ENCODE data around the gene TTC7B.

Gene TTC7B

DNA sequence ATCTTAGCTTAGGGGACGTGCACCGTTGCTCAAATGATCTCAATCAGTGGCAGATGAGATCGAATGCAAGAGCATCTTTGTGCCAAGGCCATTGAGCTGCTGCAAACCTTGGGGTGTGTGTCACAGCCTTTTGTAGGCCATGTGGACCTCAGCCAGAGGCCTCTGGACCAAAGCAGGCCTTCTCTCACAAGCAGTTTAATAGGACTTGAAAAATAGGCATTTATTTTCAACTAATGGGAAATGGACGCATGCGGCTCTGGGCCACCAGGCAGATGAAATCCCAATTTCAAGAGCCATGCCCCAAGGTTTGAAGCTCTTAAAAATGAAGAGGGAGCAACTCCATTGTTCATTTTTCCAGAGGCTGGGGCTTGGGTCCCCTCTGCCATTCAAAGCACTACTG is 87.3 kb downstream of the TTC7B start:
- DNase-seq, result no peak
- in situ Hi-C loops (cut with HindIII; ENCODE audit: low pct_ligation_motif_present, low pct_unique_long_range_greater_than_20kb, low sequenced_read_pairs), result no loop called here

DNA sequence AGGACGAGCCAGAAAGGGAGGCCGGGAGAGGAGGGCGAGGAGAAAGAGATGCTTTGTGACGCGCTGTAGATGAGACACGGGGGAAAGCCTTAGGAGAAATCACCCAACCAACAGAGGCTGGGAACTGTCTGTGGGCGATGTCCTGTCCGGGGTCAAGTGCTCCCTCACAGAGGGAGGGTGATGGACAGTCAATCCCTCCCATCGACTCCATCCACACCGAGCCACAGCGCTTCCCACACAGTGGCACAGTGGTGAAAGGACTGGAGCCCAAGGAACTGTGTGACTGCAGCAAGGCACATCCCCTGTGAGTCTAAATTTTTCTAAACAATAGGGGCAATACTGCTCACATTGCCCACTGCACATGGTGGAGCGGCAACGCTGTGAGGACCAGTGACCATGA is 89.1 kb downstream of the TTC7B start:
- in situ Hi-C loops (cut with HindIII; ENCODE audit: low pct_ligation_motif_present, low pct_unique_long_range_greater_than_20kb, low sequenced_read_pairs), result no loop called here
- DNase-seq, result no peak

DNA sequence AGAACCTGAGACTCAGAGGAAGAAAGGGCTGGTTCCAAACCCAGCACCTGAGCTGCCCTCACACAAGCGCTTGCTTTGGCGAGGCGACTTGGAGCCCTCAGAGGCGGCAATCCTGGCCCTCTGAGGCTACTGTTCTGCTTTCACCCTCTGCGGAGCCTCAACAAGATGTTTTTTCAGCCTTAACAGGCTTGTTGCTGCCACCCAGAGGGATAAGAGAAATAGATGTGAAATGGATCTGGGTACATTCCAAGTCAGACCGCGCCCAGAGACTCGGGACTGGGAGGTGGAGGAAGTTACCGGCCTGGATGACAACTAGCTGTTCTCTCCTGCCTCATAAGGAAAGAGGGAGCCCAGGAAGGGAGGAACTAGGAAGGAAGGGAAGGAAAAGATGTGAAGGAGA is 89.6 kb downstream of the TTC7B start:
- in situ Hi-C loops (cut with HindIII; ENCODE audit: low pct_ligation_motif_present, low pct_unique_long_range_greater_than_20kb, low sequenced_read_pairs), result no loop called here
- no peak for DNase-seq

DNA sequence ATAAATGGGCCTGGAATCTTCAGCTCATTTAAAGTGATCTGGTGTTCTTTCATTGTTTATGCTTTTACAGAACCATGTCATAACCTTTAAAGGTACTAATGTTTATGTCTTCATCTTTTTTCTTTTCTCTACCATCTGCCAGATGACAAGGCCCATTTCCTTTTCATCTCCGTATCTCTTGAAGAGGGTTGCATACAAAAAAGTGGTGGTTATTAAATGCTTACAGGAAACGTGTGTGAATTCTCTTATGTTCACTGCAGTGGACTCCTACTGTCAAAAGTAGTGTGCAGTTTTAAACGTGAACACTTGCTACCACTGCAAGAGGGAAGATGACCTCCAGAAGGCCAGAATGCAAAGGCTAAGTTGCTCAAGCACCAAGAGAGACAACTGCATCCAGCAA is 91.4 kb downstream of the TTC7B start:
- in situ Hi-C loops (cut with HindIII; ENCODE audit: low pct_ligation_motif_present, low pct_unique_long_range_greater_than_20kb, low sequenced_read_pairs), result no loop called here

DNA sequence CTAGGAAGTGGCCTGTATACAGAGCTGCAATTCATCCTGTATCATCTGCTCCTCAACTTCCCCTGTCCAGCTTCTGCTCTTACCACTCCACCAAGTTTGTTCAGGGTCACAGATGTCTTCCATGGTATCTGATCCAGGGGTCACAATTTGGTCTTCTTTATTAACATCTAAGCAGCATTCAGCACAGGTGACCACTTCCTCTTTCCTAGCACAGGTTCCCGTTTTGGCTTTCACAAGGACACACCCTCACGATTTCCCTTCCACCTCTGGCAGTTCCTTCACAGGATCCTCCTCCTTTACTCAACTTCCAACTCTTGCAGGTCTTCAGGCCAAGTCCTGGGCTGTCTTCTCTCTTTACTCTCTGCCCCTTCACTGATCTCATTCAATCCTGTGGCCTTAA is 93.6 kb downstream of the TTC7B start:
- no peak for DNase-seq
- in situ Hi-C loops (cut with HindIII; ENCODE audit: low pct_ligation_motif_present, low pct_unique_long_range_greater_than_20kb, low sequenced_read_pairs), result no loop called here

More for the DNA sequence above, 91.4 kb downstream of the TTC7B start:
- DNase-seq, result no peak

DNA sequence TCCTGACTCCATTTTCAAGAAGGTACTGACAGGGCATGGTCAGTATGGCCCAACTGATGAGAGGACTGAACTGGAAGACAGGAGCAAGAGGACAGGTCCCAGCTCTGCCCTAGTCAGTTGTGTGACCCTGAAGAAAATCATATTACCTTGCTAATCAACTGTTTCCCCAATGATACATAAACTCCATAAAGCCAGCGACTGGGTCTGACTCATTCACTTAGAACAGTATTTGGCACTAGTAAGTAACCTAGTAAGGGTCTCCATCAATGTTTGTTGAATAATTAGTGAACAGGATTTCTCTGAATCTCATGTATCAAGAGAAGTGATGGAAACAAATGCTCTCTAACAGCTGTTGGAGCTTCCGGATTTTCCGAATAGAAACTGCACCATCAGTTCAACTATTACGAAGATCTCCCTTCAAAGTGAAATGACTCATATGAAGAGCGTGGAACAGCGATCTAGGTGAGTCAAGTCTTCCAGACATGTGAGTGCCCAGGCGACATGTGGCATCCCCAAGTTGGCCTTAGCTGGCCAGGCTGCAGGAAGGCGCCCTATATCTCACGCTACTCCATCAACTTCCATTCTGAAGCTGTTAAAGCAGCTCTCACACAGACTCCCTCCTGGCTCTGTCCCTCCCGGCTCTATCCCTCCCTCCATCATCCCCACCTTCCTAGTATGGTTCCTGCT is 94.5 kb downstream of the TTC7B start:
- in situ Hi-C loops (cut with HindIII; ENCODE audit: low pct_ligation_motif_present, low pct_unique_long_range_greater_than_20kb, low sequenced_read_pairs), result no loop called here
- peak; percentile 24 for DNase-seq

DNA sequence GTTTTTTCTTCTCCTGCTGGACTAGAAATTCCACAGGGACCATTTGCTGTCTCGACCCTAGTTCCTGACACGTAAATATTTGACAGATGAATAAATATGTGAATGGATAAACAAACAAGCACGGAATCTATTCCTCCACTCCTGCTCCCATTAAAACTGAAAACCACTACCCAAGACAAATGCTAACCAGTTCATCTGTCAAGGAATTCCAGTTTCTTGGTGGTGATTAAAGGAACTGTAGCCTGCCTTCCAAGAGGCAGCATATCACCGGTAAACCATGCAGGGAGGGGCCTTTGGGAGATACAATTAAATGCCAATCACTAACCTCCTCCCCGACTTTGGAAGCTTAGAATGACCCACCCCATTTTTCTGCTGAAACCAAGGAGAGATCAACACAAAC is 95.4 kb downstream of the TTC7B start:
- in situ Hi-C loops (cut with HindIII; ENCODE audit: low pct_ligation_motif_present, low pct_unique_long_range_greater_than_20kb, low sequenced_read_pairs), result no loop called here

DNA sequence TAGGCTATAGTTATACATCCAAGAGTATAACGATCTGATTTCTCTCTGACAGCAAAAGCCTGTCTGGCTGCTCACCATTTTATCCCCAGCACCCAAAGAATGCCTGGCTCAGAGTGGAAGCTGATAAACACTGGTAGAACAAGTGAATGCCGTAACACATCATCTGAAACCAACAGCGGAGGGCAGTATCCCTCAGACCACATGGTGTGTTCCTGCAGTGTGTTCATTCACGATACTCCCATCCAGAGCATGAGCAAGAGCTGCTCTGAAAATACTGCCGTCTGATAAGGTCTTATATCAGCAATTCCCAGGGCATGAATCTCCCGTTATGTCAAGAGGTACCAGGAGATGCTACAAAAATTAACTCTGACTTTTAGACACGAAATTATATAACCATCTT is 95.9 kb downstream of the TTC7B start:
- DNase-seq, result no peak

More for the DNA sequence above, 95.4 kb downstream of the TTC7B start:
- DNase-seq, result no peak

DNA sequence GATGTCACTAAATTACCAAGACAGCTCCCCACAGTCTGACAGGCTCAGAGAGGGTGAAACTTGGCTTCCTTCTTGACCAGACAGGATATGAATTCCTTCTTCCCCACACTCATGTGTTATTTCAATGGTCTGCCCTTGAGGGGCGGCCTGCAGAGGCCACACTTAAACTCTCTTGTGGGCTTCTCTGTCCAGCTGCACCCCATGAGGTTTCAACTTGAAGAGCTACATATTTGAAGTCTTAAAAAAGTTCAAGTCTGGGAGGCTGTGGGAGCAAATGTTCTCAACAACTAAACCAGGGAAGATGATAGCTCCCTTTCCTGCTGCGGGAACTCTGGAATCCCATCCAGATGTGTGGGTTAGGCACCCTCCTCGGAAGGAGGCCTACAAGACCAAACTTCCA is 98.3 kb downstream of the TTC7B start:
- no peak for DNase-seq
- in situ Hi-C loops (cut with HindIII; ENCODE audit: low pct_ligation_motif_present, low pct_unique_long_range_greater_than_20kb, low sequenced_read_pairs), result no loop called here

More for the DNA sequence above, 95.9 kb downstream of the TTC7B start:
- in situ Hi-C loops (cut with HindIII; ENCODE audit: low pct_ligation_motif_present, low pct_unique_long_range_greater_than_20kb, low sequenced_read_pairs), result no loop called here

DNA sequence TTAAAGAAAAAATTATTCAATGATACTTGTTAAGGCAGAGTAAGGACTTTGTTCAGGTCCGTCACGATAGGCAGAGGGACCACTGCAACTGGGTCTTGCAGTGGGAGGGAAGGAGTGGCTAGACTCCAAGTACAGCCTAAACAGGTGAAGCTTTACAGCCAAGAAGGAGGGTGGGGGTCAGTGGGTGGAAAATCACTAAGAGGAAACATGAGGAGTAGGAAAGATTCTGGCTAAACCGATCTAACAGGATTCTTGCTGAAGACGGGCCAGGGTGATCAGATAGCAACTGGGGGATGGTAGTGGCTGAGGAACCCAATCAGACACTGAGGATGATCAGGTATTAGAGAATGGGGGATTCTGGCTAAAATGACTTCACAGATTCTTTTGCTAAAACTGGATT is 100.2 kb downstream of the TTC7B start:
- in situ Hi-C loops (cut with HindIII; ENCODE audit: low pct_ligation_motif_present, low pct_unique_long_range_greater_than_20kb, low sequenced_read_pairs), result no loop called here
- DNase-seq, result no peak

DNA sequence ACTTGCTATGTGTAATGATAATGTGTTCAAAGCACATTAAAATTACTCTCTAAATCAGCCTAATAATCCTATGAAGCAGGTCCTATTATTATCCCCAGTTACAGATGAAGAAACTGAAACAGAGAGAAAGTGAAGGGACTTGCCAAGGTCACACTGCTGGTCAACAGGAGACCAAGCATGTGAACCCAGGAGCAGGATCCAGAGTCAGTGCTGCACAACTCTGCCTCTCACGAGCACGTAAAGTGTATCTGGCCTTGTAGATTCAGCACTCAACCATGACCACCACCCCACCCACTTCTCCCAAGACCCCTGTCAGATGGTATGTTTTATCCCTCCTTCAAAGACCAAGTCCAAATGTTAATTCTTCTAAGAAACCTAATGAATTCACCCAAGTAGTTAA is 100.7 kb downstream of the TTC7B start:
- in situ Hi-C loops (cut with HindIII; ENCODE audit: low pct_ligation_motif_present, low pct_unique_long_range_greater_than_20kb, low sequenced_read_pairs), result no loop called here

DNA sequence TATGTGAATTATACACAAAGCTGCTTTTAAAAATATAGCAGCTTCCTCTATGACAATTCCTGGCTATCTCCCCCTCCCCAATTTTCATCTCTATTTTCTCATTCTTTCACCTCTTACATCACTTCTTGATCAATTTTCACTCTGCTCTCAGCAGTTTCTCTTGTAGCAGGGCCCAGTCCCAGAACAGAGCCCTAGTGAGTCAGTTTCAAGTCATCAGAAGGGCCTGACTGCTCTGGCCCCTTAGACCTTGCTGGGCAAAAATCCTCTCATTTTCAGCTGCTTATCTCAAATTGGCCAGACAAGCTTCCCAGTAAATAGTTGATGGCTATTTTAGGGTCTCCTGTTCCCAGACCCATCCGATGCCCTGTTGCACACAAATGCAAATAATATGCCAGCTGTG is 101.4 kb downstream of the TTC7B start:
- in situ Hi-C loops (cut with HindIII; ENCODE audit: low pct_ligation_motif_present, low pct_unique_long_range_greater_than_20kb, low sequenced_read_pairs), result no loop called here
- DNase-seq, result no peak

More for the DNA sequence above, 100.7 kb downstream of the TTC7B start:
- no peak for DNase-seq

DNA sequence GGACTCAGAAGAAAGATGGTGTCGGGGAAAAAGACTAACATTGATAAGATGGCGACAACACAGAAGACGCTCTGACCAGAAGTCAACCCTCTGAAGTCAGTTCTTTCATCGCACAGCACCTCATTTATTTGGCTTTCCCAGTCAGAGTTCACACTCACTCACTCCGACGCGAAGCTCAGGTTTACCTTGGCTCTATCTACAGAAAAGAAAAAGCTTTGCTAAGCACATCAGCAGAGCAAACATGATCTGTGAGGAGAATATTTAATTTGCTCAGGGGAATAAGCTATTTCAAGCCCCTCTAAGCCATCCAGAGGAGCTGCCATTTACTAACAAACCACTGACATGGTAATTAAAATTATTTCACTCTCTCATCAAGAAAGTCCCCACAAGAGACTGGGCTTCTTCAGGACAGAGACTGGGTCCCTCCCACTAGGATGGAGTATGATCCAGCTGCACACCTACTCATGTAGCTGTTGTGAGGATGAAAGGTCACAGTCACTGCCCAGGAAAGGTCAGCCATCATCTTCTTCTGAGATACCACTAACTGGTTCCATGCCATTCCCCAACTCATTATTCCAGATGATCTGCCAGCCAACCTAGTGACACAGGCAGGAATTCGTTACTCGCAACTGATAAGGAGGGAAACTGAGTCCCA is 111.4 kb downstream of the TTC7B start:
- in situ Hi-C loops (cut with HindIII; ENCODE audit: low pct_ligation_motif_present, low pct_unique_long_range_greater_than_20kb, low sequenced_read_pairs), result no loop called here
- DNase-seq, result no peak

DNA sequence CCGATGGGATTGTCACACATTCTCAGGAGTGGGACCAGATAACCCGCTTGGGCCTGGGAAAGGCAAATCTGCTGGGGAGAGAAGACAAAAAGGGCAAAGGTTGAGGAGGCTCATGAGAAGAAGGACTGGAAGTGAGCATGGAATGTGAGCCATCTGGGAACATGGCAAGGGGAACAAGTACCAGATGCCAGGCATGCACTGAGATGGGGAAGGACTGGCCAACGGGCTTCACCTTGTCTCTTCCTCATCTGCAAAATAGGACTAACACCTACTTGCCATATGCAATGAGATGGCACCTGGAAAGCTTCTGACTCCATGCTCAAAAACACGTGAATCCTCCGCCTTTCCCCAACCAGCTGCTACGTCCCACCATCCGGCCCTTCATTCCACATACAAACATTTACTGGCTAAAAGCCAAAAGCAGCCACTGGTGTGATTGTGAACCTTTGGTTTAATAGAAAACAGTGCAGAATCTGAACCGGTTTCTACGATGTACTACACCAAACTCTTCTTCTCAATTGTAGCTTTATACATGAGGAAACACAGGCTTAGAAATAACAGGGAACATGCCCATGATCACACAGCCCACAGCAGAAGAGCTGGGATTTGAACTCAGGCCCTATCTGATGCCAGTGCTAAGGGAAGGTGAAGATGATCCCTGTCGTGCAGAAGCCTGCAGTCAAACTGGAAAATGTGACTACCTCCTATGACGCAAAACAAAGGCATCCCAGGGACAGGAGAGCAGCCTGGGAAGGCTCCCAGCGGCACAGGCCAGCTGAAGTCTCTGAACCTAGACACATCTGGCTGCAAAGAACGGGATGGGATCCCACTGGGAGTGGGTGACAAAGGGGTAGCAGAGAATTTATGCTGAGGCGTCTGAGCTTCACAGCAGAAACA is 112.1 kb downstream of the TTC7B start:
- in situ Hi-C loops (cut with HindIII; ENCODE audit: low pct_ligation_motif_present, low pct_unique_long_range_greater_than_20kb, low sequenced_read_pairs), result no loop called here
- no peak for DNase-seq

DNA sequence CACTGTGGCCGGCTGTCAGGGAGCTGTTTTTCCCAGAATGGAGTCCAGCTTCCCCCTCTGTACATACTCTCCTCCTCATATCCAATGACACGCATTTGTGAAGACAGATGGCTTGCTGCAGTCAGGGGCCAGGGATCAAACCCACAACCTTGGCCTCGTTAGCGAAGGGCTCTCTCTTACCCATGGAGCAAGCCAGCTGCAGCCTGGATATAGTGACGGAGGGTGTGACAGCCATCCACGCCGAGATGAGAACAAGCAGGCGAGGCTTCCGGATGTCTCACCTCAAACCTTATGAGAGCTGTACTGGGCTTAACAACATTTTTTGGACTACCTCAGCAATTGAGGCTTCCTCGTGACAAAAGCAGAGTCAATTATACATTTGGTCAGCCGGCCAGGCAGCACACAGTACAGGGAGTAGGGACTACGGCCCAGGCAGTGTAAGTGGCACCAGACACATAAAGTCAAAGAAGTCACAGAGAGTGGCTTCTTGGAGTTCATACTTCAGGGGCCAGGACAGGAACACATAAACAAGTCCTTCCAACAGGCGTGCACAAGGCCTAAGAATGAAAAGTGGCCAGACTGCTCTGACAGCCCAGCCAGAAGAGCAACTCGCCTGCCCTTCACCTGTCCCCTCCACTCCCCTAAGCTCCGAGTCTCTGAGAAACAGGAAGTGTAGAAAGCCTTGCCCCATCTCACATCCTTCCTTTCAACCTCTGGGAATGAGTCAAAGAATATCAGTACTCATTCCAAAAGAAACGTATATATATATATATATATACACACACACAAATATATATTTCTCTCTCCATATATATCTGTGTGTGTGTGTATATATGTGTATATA is 115.1 kb downstream of the TTC7B start:
- in situ Hi-C loops (cut with HindIII; ENCODE audit: low pct_ligation_motif_present, low pct_unique_long_range_greater_than_20kb, low sequenced_read_pairs), result no loop called here
- no peak for DNase-seq

DNA sequence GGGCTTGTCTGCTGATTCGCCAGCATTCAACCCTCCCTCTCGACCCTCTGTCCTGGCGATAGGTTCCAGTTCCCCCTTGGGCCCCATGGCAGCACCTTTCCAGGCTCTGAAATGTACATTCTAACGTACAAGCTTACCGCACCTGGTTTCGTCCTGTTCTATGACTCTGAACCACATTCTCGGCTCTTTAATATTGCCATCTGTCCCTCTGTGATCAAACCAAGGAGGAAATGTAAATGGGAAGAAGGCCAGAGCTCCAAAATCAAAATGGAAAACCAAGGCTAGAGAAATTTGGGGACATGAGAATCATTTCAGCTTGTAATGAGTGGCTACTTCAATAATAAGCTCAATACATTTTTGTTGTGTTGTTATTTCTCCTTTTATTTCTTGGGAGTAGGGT is 117.2 kb downstream of the TTC7B start:
- in situ Hi-C loops (cut with HindIII; ENCODE audit: low pct_ligation_motif_present, low pct_unique_long_range_greater_than_20kb, low sequenced_read_pairs), result no loop called here

DNA sequence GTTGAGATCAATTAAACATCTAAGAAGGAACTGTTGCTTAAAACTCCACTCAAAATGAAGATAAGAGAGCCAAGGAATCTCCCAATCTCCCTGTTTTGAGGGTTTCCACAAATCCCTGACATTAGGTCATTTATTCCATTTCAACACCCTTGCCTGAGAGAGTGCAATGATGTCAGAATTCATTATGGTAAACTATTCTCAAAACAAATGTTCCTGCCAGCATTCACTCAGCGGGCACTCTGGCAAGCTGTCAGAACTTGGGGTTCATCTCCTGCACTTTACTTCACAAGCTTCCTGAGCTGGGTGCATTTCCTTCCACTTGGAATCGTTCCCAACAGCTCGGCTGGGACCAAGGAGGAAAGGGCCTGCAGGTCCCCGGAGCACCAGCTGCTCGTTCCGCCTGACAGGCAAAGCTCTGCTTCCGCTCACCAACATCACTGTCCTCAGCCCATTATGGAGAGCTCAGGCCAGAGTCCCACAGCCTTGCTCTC is 117.8 kb downstream of the TTC7B start:
- DNase-seq, result peak; percentile 78
- in situ Hi-C loops (cut with HindIII; ENCODE audit: low pct_ligation_motif_present, low pct_unique_long_range_greater_than_20kb, low sequenced_read_pairs), result no loop called here

More for the DNA sequence above, 117.2 kb downstream of the TTC7B start:
- no peak for DNase-seq

DNA sequence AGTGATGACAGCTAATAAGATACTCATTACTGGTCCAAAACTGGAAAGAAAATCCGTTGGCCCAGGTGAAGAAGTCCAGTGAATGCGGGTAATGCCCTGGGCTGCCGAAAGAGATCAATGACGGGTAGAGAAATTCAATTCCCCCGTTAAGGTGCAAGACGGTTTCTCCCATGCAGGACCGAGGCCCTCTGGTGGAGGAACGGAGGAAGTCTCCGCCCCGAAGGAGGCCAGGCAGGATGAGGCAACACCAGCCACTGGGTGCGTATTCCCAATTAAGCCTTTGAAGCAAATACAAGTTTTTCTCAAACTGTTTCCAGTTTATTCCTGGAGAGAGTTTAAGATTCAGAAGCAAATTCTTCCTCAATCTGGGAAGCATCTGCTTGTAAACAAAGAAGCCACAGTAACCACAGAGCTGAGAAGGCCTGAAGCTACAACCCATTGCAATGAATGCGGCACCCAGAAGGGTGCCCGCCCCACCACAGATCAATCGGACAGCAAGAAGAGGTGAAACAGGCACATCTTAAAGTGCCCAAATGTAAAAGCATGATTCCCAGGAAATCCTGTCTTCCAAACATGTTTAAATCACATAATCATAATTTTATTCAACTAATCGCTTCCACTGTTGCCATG is 118.5 kb downstream of the TTC7B start:
- DNase-seq, result peak; percentile 79
- in situ Hi-C loops (cut with HindIII; ENCODE audit: low pct_ligation_motif_present, low pct_unique_long_range_greater_than_20kb, low sequenced_read_pairs), result no loop called here
